NCI-H82 (cell line): ENCODE measurements around the gene CCDC177.

ENCODE experiments used
- DNase-seq: peaks from one replicate; lab custom pipeline; 2025; lab: John Stamatoyannopoulos, UW

The CCDC177 gene

DNA sequence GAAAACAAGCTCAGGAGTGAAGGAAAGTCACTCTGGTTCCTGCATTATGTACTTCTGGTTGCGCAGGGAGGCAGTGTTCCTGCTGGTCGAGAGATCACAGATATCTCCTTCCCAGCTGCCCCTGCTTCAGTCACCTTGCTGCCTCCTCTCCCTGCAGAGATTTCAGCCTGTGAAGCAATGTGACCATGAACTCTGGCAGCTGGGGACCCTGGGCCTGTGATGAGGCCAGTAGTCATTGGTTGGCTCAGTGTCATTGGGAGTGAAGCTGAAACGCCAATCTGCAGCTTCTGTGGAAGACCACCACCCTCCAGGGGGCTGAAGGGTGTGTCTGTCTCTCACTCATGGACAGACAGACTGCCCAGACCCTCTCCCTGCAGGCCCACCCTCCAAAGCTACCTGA, 45.1 kb downstream of the CCDC177 start:
- no peak for DNase-seq

- no peak for DNase-seq
Measured at GRCh38 chr14:69528930-69529329, 45.7 kb downstream of the CCDC177 start.

DNA sequence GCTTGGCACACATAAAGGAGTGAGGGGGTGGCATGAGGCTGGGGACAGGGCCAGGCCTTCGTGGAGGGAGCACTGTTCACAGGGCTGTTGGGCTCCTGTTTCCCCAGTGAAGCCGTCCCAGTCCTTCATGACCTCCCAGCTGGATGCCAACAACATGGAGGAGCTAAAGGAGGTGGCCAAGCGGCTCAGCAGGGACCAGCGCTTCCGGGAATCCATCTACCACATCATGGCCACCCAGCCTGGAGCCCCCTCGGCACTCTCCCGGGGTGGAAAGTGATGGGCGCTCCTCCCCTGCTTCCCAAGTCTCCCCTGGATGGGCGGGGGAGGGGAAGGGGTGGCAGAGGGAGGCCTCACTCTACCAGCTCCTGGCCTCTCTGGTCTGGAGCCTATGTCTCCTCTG, 46.5 kb downstream of the CCDC177 start:
- no peak for DNase-seq

DNA sequence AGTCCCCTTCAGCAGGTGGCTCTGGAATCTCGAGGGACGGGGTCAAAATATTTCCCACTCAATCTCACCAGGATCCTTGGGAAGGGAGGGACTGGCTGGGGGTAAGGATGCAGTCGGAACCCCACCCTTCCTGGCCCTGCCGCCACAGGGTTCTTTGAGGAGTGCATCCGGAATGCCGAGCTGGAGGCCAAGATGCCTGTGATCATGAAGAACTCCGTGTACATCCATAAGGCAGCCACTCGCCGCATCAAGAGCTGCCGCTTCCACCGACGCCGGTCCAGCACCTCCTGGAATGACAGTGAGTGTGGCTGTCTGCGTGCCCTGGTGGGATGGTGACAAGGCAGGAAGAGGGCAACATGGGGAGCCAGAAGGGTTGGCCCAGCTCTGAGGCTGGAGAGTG, 47.0 kb downstream of the CCDC177 start:
- DNase-seq: no peak

DNA sequence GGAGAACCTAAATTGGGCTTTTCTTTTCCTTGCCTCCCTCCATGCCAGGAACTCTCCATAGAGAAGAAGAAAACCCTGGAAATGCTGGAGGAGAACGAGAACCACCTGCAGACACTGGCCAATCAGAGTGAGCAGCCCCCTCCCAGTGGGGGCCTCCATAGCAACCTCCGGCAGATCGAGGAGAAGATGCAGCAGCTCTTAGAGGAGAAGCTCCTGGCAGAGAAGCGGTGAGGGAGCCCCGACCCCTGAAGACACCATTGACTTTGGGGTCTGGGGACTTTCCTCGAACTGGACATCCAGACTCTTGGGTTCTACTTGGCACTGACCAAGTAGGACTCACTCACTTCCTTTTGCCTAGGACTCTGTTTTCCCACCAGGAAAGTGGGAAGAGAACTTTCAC, 48.8 kb downstream of the CCDC177 start:
- DNase-seq: no peak

GRCh38 chr14:69522026-69522425, 52.6 kb downstream of the CCDC177 start:
- DNase-seq: no peak
